H54 (cell line): ENCODE results near the gene PHOSPHO1.

ENCODE experiments used
- DNase-seq: peaks from one replicate; pipeline ENCODE4 v3.0.0; 2011; ENCODE audit warnings: low spot score, mixed read lengths; ENCODE audit not compliant: insufficient read length
- FAIRE-seq: peaks from 3 replicates; lab custom pipeline; 2011; peaks lifted over from hg19 to GRCh38; lab: Jason Lieb, UNC
- POLR2A ChIP-seq: IDR thresholded peaks from 2 replicates; pipeline ENCODE4 v1.6.1; 2011; ENCODE audit warnings: low read depth, mild to moderate bottlenecking, low read length

Gene PHOSPHO1

DNA sequence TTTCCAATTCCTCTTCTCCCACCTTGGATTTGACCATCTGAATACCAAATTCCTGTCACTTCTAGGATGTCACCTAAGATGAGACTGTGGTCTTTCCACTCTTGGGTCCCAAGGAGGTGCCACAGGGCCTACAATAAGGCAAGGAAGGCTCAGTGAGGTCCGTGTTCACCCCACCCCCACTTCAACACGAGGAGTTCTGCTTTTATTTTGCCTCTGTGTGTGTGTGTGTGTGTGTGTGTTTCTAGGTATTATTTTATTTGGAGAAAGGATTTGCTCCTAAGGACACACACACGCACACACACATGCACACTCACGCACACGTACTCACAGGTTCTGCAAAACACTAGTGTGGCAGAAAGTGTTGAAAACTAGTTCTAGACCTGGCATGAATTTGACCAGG is 24.5 kb upstream of the PHOSPHO1 start:
- FAIRE-seq (no peak), DNase-seq (no peak)
- no peak for TF ChIP-seq POLR2A

DNA sequence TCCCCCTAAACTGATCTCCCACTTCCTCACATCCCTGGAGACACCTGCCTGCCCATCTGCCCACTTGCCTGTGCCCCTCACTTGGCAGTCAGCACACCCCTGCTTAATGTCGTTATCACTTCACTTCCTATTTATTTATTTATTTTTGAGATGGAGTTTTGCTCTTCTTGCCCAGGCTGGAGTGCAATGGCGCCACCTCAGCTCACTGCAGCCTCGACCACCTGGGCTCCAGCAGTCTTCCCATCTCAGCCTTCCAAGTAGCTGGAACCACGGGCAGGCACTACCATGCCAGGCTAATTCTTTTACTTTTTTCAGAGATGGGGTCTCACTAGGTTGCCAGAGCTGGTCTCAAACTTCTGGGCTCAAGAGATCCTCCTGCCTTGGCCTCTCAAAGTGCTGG is 23.5 kb upstream of the PHOSPHO1 start:
- FAIRE-seq (no peak), DNase-seq (no peak)
- TF ChIP-seq POLR2A, result no peak

GRCh38 chr17:49252148-49252695 is 21.6 kb upstream of the PHOSPHO1 start:
- no peak for TF ChIP-seq POLR2A
- no peak for DNase-seq
- FAIRE-seq, result no peak

DNA sequence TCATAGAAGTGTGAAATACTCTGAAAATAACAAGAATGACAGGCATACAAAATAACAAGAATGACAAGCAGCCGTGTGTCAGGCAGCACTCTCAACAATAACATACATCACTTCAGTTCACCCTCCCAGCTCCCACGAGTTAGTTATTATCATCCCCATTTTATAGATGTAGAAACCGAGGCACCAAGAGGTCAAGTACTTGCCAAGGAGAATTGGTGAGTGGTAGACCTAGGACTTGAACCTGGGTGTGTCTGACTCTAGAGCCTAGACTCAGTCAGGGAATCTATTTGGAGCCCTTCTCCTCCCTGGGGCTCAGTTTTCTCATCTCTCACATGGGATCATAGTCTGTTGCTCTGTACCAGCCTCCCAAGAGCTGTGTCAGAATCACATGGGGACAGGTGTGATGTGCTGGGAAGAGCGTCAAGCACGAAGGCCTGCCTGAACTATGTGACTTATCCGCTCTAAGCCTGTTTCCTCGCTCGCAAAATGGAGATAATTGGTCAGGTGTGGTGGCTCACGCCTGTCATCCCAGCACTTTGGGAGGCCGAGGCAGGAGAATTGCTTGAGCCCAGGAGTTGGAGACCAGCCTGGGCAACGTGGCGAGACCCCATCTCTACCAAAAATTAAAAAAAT is 19.4 kb upstream of the PHOSPHO1 start:
- no peak for TF ChIP-seq POLR2A
- DNase-seq (no peak), FAIRE-seq (no peak)

DNA sequence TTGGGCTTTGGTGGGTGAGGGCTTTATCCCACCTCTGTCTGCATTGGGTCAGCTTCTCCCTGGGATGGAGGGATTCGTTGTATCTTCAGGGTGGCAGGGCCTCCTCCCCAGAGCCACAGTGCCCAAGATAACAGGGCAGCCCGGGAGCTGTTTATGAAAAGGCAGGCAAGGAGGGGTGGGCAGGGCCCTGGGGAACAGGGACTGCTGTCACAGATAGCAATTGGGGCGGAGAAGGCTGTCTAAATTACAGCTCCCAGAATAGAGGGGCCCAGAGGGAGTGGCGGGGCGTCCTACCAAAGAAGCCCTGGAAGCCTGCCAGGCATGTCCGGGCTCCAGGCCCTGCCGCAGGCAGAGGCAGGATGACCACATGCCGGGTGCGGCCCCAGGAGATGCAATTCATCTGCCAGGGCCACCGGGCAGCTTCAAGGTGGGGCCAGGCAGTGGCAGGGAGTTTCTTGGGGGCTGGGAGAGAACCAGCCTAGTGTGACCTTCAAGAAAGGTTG is 18.8 kb upstream of the PHOSPHO1 start:
- DNase-seq (peak; percentile 86), FAIRE-seq (no peak)
- no peak for TF ChIP-seq POLR2A

- FAIRE-seq (no peak), DNase-seq (no peak)
- TF ChIP-seq POLR2A, result no peak
These were observed 17.4 kb upstream of the PHOSPHO1 start for GRCh38 chr17:49247944-49248343.

DNA sequence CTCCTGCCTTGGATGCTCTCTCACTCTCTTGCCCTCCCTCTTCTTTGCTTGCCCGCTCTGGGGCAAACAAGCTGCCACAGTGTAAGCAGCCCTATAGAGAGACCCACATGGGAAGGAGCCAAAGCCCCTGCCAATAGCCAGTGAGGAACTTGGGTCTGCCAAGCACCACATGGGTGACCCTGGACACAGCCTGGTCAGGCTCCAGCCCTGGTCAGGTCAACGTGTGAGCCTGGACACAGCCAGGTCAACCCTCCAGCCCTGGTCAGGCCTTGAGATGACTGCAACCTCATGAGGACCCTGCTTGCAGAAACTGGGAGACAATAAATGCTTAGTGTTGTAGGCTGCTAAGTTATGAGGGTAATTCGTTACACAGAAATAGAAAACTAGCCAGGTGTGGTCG is 14.3 kb upstream of the PHOSPHO1 start:
- FAIRE-seq (no peak), DNase-seq (no peak)
- TF ChIP-seq POLR2A, result no peak

DNA sequence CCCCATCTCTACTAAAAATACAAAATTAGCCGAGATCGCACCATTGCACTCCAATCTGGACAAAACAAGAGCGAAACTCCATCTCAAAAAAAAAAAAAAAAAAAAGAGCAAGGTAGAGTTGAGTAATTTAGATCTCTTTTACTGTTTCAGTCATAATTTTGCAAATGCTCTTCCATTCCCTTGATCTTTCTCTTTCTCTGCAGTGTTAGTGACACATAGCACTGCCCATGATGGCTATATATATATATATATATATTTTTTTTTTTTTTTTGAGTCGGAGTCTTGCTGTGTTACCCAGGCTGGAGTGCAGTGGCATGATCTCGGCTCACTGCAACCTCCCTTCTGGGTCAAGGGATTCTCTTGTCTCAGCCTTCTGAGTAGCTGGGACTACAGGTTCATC is 12.2 kb upstream of the PHOSPHO1 start:
- TF ChIP-seq POLR2A, result no peak
- FAIRE-seq, result no peak
- no peak for DNase-seq

- DNase-seq (no peak), FAIRE-seq (no peak)
- no peak for TF ChIP-seq POLR2A
These were observed 11.3 kb upstream of the PHOSPHO1 start for GRCh38 chr17:49241692-49242397.

- DNase-seq, result no peak
- TF ChIP-seq POLR2A, result no peak
- FAIRE-seq, result no peak
These were observed 10.5 kb upstream of the PHOSPHO1 start for GRCh38 chr17:49241040-49241439.

- TF ChIP-seq POLR2A, result no peak
- FAIRE-seq (no peak), DNase-seq (no peak)
These were observed 10.0 kb upstream of the PHOSPHO1 start for GRCh38 chr17:49240619-49241018.

- no peak for TF ChIP-seq POLR2A
- DNase-seq (no peak), FAIRE-seq (no peak)
These were observed 9.4 kb upstream of the PHOSPHO1 start for GRCh38 chr17:49239963-49240362.

DNA sequence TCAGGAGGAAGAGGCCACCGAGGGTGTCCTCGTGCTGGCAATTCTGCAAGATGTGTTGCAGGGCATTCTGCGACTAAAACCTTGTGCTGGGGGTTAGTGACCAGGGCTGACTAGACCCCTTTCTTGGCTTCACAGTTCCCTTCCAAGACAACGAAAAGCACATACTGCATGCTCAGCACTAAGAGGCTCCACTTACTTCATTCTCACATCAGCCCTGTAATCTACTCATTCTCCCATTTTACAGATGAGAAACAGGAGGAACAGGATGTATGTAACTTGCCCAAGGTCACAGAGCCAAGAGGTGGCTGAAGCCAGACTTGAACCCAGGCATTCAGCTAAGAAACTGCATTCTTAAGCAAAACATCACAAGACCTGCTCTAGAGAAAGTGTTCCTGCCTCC is 5.3 kb upstream of the PHOSPHO1 start:
- no peak for DNase-seq
- no peak for TF ChIP-seq POLR2A
- FAIRE-seq, result no peak

- FAIRE-seq (no peak), DNase-seq (no peak)
- no peak for TF ChIP-seq POLR2A
These were observed 4.0 kb upstream of the PHOSPHO1 start for GRCh38 chr17:49234509-49235080.
